ENCODE results near the gene SLC4A8.

Gene SLC4A8

GRCh38 chr12:51388069-51388799 is 36.4 kb upstream of the SLC4A8 start:
- Histone ChIP-seq H3K79me2 (ENCODE audit: control insufficient read depth, low read length) (no peaks in the 10 kb centered on the region), H3K9me3 (ENCODE audit: control insufficient read depth, insufficient read depth, low read length) (no peaks in the 10 kb centered on the region), H3K36me3 (ENCODE audit: control insufficient read depth, low read length) (no peaks in the 10 kb centered on the region), H3K4me2 (ENCODE audit: low read length) (no peak overlapping the region), H4K20me1 (ENCODE audit: control insufficient read depth, insufficient read depth, low read depth, low read length) (peaks cover 14% of the 10 kb centered on the region), H3K9me2 (replicated peaks; ENCODE audit: control insufficient read depth, low read length) (no peaks in the 10 kb centered on the region), H3K27ac (ENCODE audit: low read depth, low read length) (no peak overlapping the region), H3K4me1 (ENCODE audit: control insufficient read depth, low read length) (peaks cover 14% of the 10 kb centered on the region), H3K4me3 (ENCODE audit: low read length) (no peak overlapping the region), H3F3A (ENCODE audit: control insufficient read depth, insufficient read depth) (no peaks in the 10 kb centered on the region), H3K27me3 (ENCODE audit: control insufficient read depth, low read length) (peaks cover 88% of the 10 kb centered on the region)
- TF ChIP-seq EZH2phosphoT487 (IDR thresholded peaks at IDR 0.05; ENCODE audit: borderline replicate concordance, low read length) (no peak), CTCF (IDR thresholded peaks at IDR 0.05; ENCODE audit: low read depth, low read length, poor library complexity, severe bottlenecking) (no peak)

- Histone ChIP-seq H3K4me2 (ENCODE audit: low read length) (no peak overlapping the region), H3K27ac (ENCODE audit: low read depth, low read length) (no peak overlapping the region)
Measured at GRCh38 chr12:51388846-51389245, 35.8 kb upstream of the SLC4A8 start.

GRCh38 chr12:51389302-51389999 is 35.2 kb upstream of the SLC4A8 start:
- H3K79me2 ChIP-seq (ENCODE audit: control insufficient read depth, low read length), result no peaks in the 10 kb centered on the region

More at GRCh38 chr12:51388846-51389245, 35.8 kb upstream of the SLC4A8 start:
- TF ChIP-seq EZH2phosphoT487 (IDR thresholded peaks at IDR 0.05; ENCODE audit: borderline replicate concordance, low read length) (no peak), CTCF (IDR thresholded peaks at IDR 0.05; ENCODE audit: low read depth, low read length, poor library complexity, severe bottlenecking) (no peak)
- H3K27me3 ChIP-seq (ENCODE audit: control insufficient read depth, low read length), result peaks cover 88% of the 10 kb centered on the region
- no peak overlapping the region for H3K4me3 ChIP-seq (ENCODE audit: low read length)
- H3K9me3 ChIP-seq (ENCODE audit: control insufficient read depth, insufficient read depth, low read length), result no peaks in the 10 kb centered on the region
- peaks cover 14% of the 10 kb centered on the region for H3K4me1 ChIP-seq (ENCODE audit: control insufficient read depth, low read length)
- peaks cover 18% of the 10 kb centered on the region for H4K20me1 ChIP-seq (ENCODE audit: control insufficient read depth, insufficient read depth, low read depth, low read length)
- no peaks in the 10 kb centered on the region for H3K36me3 ChIP-seq (ENCODE audit: control insufficient read depth, low read length)
- H3K9me2 ChIP-seq (replicated peaks; ENCODE audit: control insufficient read depth, low read length), result no peaks in the 10 kb centered on the region
- no peaks in the 10 kb centered on the region for H3K79me2 ChIP-seq (ENCODE audit: control insufficient read depth, low read length)
- no peaks in the 10 kb centered on the region for H3F3A ChIP-seq (ENCODE audit: control insufficient read depth, insufficient read depth)

More at GRCh38 chr12:51389302-51389999, 35.2 kb upstream of the SLC4A8 start:
- H3K36me3 ChIP-seq (ENCODE audit: control insufficient read depth, low read length), result no peaks in the 10 kb centered on the region
- no peak overlapping the region for H3K4me2 ChIP-seq (ENCODE audit: low read length)
- H3K9me3 ChIP-seq (ENCODE audit: control insufficient read depth, insufficient read depth, low read length), result no peaks in the 10 kb centered on the region
- no peak overlapping the region for H3K27ac ChIP-seq (ENCODE audit: low read depth, low read length)
- H3K9me2 ChIP-seq (replicated peaks; ENCODE audit: control insufficient read depth, low read length), result no peaks in the 10 kb centered on the region
- no peak overlapping the region for H3K4me3 ChIP-seq (ENCODE audit: low read length)
- H3F3A ChIP-seq (ENCODE audit: control insufficient read depth, insufficient read depth), result no peaks in the 10 kb centered on the region
- peaks cover 18% of the 10 kb centered on the region for H4K20me1 ChIP-seq (ENCODE audit: control insufficient read depth, insufficient read depth, low read depth, low read length)
- peaks cover 89% of the 10 kb centered on the region for H3K27me3 ChIP-seq (ENCODE audit: control insufficient read depth, low read length)
- H3K4me1 ChIP-seq (ENCODE audit: control insufficient read depth, low read length), result peaks cover 14% of the 10 kb centered on the region
- no peak for TF ChIP-seq CTCF (IDR thresholded peaks at IDR 0.05; ENCODE audit: low read depth, low read length, poor library complexity, severe bottlenecking)
- no peak for TF ChIP-seq EZH2phosphoT487 (IDR thresholded peaks at IDR 0.05; ENCODE audit: borderline replicate concordance, low read length)

All from DOHH2 (cell line).